GM20431 (cell line): ENCODE data around the gene KIF16B.

Experiments
- in situ Hi-C: fragments of 300-500 bp; cut with MseI, MboI; formaldehyde crosslinking; loops from one replicate; pipeline ENCODE4 v1.15.0; 2020; ENCODE audit warnings: low sequenced_read_pairs; ENCODE audit not compliant: unreplicated experiment

The KIF16B gene

DNA sequence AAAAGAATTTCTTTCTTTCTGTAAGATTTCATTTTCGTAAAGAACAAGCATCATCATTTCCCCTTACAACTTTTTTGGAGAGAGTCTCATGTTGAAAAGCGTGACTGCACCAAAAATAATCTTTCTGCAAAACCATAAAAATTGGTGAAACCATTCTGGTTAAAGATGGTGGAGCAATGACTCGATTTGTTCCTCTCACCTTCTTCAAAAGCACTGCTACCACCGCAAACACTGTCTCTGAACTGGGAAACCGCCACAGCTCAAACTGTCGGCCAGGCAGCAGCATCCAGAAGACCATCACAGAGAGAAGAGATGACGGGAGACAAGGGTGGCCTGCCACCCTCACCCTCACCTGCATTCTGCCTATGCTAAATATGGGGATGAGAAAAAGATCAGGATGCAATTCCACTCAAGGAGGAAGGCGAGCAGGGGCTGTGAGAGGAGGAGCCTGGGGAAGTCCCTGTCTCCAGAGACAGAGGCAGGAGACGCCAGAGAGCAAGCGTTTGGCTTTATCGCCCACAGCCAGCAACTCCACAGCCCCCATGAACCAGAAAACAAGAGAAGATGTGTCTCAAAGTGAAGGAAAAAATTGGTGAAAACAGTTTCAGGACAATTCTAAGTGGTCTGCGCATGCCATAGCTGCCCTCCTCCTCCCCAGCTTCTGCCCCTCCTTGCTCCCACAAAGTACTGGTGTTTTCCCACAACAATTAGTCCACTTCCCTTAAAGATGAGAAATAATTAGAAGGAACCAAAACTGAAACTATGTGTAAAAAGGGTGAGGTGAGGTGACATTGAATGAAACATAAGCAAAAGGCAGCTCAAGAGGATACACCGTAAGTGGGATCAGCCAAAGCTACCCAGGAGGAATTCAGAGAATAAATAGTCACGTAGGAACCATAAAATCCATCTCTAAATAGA lies 255.5 kb downstream of the KIF16B start:
- in situ Hi-C loops: no loop called here

- in situ Hi-C loops: no loop called here
Measured at GRCh38 chr20:16316513-16316912, 256.7 kb downstream of the KIF16B start.

DNA sequence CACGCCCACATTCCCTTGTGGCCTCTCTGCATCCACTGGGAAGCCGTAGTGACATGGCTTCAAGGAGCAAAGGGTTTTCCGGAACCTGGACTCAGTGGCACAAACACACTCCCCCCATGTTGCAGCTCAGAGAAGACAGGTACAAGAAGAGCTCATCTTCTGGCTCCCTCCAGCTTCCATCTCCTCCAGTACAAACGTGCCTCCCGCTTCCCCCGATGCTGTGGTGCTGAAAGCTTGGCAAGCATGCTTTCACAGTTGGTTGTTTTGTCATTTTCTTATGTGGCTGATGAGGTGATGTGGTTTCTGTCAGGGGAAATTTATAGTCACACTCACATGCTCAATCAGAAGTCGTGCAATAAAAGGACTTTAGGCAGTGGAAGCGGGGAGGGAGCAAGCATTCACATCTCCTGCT lies 258.5 kb downstream of the KIF16B start:
- in situ Hi-C loops: no loop called here

DNA sequence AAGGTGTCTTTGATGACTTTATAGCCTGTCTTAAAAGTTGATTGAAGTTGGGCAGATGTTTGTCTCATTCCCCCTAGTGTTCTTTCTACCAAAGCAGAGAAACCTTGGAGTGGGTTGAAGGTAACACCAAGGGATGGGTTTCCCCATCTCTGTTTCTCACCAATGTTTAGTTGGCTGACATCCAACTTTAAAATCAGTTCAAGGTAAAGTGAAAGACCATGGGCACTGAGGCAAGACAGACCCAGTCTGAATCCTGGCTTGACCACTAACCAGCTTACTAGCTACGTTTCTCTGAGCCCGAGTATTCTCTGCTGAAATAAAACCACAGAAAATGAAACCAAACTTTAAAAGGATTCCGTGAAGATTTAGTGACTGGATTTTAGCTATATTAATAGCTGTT lies 258.9 kb downstream of the KIF16B start:
- in situ Hi-C loops: no loop called here

DNA sequence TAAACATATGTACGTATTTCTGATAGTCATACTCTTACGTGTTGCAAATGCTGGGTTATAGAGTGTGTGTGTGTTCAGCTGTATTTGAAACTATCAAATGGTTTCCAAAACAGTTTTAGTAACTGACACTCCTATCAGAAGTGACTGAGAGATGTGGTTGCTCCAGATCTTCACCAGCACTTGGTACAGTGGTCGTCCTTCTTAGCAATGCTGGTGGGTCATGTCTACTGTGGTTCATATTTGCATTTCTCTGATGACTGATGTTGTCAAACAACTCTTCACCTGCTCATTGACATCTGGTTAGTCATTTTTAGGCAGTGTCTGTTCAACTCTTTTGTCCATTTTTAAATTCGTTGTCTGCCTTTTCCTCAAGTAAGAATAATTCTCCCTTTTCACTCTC lies 259.3 kb downstream of the KIF16B start:
- in situ Hi-C loops: no loop called here

DNA sequence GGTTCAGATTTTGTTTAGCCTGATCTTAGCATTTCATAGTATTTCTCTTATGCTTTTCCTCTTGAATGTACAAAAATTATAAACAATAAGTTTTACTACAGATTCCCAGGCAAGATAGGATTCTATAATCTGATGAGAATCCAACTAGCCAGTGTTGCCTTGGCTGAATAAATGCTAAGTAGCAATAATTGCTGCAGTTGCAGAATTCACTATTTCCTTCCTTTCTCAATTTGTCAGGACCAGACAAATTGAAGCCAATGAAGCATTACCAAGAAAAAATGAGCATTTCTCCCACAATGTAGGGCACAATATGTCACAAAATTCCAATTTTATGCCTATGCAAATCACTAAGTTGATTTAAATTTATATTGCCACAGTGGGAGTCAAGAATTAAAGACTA lies 260.2 kb downstream of the KIF16B start:
- in situ Hi-C loops: no loop called here

DNA sequence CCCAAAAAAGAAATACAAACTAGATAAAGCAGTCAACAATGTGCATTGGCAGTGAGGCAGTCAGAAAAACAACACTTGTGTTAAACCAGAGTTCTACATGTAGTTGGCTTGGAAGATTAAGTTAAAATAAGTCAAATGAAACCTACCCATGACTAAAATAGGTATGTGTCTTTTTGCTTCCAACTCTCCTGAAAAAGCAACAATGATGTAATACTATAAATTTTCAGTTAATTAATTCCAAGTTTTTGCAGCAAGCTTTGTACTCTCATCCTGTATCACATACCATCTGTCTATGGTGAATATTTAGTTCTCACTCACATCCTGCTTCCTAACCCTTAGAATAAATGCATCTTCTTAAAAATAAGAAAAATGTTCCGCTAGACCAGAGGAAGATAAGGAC lies 261.5 kb downstream of the KIF16B start:
- in situ Hi-C loops: no loop called here

- in situ Hi-C loops: no loop called here
Measured at GRCh38 chr20:16308754-16309153, 264.5 kb downstream of the KIF16B start.

DNA sequence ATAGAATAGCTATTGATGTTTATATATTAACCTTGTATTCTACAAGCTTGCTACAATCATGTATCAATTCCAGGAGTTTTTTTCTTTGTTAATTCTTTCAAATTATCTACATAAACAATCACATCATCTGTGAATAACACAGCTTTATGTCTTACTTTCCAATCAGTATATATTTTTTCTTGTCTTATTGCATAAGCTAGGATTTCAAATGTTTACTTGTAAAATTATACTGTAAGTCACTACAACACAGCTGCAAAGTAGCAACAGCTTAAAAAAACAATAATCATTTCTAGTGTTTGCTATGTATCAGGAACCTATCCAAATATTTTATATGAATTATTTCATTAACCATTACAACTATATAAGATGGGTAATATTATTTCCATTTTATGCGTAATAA lies 270.4 kb downstream of the KIF16B start:
- in situ Hi-C loops: no loop called here

- in situ Hi-C loops: no loop called here
Measured at GRCh38 chr20:16301986-16302385, 271.3 kb downstream of the KIF16B start.

DNA sequence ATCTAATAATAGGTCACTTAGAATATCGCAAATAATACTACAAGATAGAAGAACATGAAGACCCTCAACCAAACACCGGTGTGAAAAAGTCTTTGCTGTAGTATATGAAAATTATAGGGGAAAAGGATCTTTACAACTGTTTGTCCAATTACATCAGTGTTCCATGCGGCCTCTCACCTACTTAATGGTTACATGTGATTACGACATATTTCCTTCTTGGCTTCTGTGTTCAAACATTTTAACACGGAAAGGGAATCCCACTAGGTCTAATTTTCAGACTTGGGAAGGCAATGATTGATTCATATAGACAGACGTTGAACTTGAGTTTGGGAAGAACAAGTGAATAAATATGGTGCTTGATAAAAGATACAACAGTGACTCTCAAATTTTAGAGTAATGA lies 273.4 kb downstream of the KIF16B start:
- in situ Hi-C loops: no loop called here

- in situ Hi-C loops: no loop called here
Measured at GRCh38 chr20:16296931-16297330, 276.3 kb downstream of the KIF16B start.

DNA sequence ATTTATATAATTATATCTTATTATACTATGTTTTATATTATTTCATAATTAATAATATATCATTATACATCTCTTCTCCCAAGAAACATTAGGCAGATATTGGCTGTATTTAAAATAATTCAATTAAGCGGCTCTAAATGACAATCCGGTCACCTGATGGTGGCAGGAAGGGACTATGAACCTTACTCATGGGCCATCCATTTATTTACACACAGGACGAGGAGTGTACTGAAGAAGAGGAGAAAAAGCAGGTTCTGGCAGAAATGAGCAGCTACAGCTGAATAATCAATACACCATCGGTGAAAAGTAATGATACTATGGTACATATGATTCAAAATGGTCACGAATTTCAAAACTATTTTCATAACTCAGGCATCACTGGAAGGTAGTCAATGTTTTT lies 277.7 kb downstream of the KIF16B start:
- in situ Hi-C loops: no loop called here

GRCh38 chr20:16293590-16293989 lies 279.7 kb downstream of the KIF16B start:
- in situ Hi-C loops: no loop called here

DNA sequence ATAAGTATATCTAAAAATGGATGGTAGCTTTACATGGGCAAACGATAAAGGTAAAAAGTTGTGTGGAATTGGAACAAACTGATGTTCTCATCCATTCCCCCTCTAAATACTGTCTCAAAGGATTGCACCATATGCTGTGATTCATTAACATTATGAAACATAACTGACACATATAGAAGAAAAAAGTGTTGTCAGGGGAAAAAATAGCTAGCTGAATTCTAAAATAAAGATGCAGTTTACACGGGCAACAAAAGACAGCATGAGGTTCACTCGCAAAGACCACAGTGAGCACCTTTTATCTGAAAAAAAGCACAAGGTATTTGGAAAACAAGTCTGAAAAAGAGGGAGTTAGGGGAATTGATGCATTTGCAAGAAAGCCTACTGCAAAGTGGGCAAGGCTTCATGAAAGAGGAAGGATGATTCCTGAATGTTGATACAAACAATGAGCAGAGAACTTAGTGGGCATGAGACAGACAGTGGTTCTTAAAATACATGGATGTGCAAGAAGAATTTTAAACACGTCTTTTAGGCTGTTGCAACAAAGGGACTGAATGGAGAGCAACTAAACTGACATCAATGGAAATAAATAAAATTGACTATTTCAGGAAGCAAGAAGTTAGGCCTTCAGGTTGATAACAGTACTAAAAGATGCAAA lies 280.9 kb downstream of the KIF16B start:
- in situ Hi-C loops: no loop called here

DNA sequence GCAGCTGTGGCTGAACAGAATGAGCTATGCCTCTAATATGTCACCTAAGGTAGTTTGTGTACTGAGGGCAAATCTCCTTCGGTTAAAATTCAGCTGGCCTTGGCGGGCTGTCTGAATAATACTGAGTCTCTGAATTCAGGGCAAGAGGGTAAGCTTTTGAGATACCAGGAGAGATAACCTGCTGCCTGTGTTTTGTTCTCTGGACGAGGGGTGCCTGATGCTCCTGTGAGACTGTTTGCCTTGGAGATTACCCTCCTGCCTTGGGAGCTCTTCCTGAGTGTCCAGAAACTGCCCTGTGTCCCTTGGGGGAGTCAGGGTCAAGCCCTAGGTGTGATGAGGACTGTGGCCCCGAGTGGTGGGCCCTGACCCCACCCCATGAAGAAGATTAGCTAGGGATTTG lies 282.9 kb downstream of the KIF16B start:
- in situ Hi-C loops: no loop called here

- in situ Hi-C loops: no loop called here
Measured at GRCh38 chr20:16287776-16288175, 285.5 kb downstream of the KIF16B start.

- in situ Hi-C loops: no loop called here
Measured at GRCh38 chr20:16286601-16287000, 286.6 kb downstream of the KIF16B start.

GRCh38 chr20:16284385-16285100 lies 288.7 kb downstream of the KIF16B start:
- in situ Hi-C loops: no loop called here

GRCh38 chr20:16283978-16284377 lies 289.3 kb downstream of the KIF16B start:
- in situ Hi-C loops: no loop called here

DNA sequence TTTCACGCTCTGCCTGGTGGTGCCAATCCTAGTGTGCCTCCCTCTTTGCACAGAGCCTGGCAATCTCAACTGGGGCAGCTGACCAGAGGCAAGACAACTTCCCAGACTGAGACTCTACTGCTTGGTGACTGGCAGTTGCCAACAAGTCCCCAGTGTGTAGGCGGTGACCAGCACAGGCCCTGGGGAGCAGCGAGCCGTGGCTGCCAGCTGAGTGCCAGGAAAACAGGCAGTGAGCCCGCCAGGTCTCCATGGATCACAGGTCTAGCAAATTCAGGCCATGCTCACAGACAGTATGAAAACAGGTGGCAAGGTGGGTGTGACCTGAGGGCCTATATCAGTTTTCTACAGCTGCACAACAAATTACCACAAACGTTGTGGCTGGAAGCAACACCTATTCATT lies 289.9 kb downstream of the KIF16B start:
- in situ Hi-C loops: no loop called here
